MM.1S (cell line): ENCODE data around the gene PLXNB1.

Experiments
- EZH2 ChIP-seq: fragments of 300-600 bp; sonication (generic); optimal IDR thresholded peaks from 2 replicates; pipeline ENCODE3; 2017; ENCODE audit warnings: low read depth, mild to moderate bottlenecking, antibody characterized with exemption, low read length, mixed read lengths
- EZH2phosphoT487 ChIP-seq: fragments of 300-600 bp; sonication (generic); IDR thresholded peaks from 2 replicates; pipeline ENCODE4 v1.6.1; 2018; ENCODE audit warnings: antibody characterized with exemption, low read length
- TF ChIP-seq, protein P1 (sequence below): fragments of 300-600 bp; sonication (generic); IDR thresholded peaks from 2 replicates; pipeline ENCODE4 v1.5.1; 2016; ENCODE audit warnings: antibody characterized with exemption, low read length, mixed read lengths

GRCh38 chr3:48441940-48442339 lies 12.1 kb upstream of the PLXNB1 start:
- no peak for TF ChIP-seq EZH2
- TF ChIP-seq, protein P1, sequence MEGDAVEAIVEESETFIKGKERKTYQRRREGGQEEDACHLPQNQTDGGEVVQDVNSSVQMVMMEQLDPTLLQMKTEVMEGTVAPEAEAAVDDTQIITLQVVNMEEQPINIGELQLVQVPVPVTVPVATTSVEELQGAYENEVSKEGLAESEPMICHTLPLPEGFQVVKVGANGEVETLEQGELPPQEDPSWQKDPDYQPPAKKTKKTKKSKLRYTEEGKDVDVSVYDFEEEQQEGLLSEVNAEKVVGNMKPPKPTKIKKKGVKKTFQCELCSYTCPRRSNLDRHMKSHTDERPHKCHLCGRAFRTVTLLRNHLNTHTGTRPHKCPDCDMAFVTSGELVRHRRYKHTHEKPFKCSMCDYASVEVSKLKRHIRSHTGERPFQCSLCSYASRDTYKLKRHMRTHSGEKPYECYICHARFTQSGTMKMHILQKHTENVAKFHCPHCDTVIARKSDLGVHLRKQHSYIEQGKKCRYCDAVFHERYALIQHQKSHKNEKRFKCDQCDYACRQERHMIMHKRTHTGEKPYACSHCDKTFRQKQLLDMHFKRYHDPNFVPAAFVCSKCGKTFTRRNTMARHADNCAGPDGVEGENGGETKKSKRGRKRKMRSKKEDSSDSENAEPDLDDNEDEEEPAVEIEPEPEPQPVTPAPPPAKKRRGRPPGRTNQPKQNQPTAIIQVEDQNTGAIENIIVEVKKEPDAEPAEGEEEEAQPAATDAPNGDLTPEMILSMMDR = no peak
- TF ChIP-seq EZH2phosphoT487 = no peak
